ENCODE data around the gene CFL1. TPM values are rescaled to one million over a fixed set of nuclear protein-coding genes. Genes with fewer than 3 reads are reported as not detected.
A peak's percentile ranks its signal among the peaks of the same experiment; 100 is the strongest.

CFL1 gene
- total and polyA plus RNA-seq, 10 of the 15 experiments (the other 5 are each of a cell fraction or from before 2014, with no cell fraction given), result 164 to 2,994 (median 1,500) TPM

DNA sequence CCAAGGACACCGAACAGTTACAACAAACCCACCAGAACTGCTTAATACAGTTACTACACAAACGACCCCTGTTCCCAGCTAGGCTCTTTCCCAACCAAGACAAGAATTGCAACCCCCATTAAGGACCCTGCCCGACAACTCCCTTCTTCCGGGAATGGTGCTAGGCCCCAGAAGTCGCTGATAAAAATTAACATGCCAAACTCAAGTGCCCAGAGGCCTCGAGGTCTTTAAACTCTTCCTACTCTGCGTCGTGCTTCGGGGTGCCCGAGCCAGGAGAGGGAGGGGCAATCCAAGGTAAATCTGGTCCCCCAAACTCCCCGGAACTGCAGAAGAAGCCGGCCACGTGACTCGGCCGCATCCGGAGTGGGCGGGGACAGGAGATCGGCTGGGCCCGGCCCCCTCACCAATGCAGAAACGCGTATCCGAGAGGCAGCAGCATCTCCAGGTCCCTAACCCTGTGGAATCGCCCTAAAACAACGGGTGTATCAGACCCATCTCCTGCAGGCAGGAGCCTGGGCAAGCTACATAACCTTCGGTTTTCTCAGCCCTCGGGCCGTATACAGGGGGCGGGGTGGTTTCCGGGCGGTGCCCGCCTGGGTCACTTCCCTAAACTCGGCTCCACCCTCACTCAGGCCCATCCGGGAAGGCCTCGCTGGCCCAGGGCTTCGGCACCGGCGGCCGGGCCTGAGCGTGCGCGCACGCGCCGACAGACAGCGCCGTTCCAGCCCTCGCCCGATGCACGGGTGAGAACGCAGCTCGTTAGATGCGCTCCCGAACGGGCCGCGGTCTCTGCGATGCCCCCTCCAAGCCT is 1.1 kb downstream of the CFL1 start (continued):
- TF ChIP-seq, protein P1, sequence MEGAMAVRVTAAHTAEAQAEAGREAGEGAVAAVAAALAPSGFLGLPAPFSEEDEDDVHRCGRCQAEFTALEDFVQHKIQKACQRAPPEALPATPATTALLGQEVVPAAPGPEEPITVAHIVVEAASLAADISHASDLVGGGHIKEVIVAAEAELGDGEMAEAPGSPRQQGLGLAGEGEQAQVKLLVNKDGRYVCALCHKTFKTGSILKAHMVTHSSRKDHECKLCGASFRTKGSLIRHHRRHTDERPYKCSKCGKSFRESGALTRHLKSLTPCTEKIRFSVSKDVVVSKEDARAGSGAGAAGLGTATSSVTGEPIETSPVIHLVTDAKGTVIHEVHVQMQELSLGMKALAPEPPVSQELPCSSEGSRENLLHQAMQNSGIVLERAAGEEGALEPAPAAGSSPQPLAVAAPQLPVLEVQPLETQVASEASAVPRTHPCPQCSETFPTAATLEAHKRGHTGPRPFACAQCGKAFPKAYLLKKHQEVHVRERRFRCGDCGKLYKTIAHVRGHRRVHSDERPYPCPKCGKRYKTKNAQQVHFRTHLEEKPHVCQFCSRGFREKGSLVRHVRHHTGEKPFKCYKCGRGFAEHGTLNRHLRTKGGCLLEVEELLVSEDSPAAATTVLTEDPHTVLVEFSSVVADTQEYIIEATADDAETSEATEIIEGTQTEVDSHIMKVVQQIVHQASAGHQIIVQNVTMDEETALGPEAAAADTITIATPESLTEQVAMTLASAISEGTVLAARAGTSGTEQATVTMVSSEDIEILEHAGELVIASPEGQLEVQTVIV (IDR thresholded peaks at IDR 0.05; ENCODE audit: borderline replicate concordance, partially characterized antibody), result peak; percentile 29
- TF ChIP-seq PML (IDR thresholded peaks at IDR 0.05; ENCODE audit: low read length) (no peak), ATF7 (IDR thresholded peaks at IDR 0.05; ENCODE audit: low read depth) (no peak), TBL1XR1 (IDR thresholded peaks at IDR 0.05; ENCODE audit: low read depth, low read length) (no peak), HDAC6 (IDR thresholded peaks at IDR 0.05; ENCODE audit: unreplicated experiment) (no peak), E2F4 (IDR thresholded peaks at IDR 0.05; ENCODE audit: low read depth, low read length) (no peak), IRF5 (IDR thresholded peaks at IDR 0.05; ENCODE audit: borderline replicate concordance) (no peak), ZNF207 (IDR thresholded peaks at IDR 0.05; ENCODE audit: borderline replicate concordance) (peak; percentile 84; the same call in 1 of the 2 replicates), MXI1 (IDR thresholded peaks at IDR 0.05; ENCODE audit: low read depth, low read length) (peak; percentile 80), RAD51 (IDR thresholded peaks at IDR 0.05) (peak; percentile 95), SMAD1 (IDR thresholded peaks at IDR 0.05; ENCODE audit: low read depth, partially characterized antibody) (no peak), SPI1 (IDR thresholded peaks at IDR 0.05; ENCODE audit: borderline replicate concordance, insufficient read depth, low read depth, low read length) (peak; percentile 90), NR2C2 (IDR thresholded peaks at IDR 0.05; ENCODE audit: borderline replicate concordance, control insufficient read depth, insufficient read length, low read depth) (no peak), YBX1 (IDR thresholded peaks at IDR 0.05) (no peak), MYB (IDR thresholded peaks at IDR 0.05; ENCODE audit: borderline replicate concordance, low read depth, low read length) (no peak), EP300 (IDR thresholded peaks at IDR 0.05; ENCODE audit: borderline replicate concordance in 1 of 2, control insufficient read depth in 1 of 2, low read depth in 2 of 2, low read length in 2 of 2) (no peak), CEBPB (IDR thresholded peaks at IDR 0.05; ENCODE audit: borderline replicate concordance in 1 of 2, low read depth in 2 of 2, low read length in 2 of 2) (no peak)
- TF ChIP-seq, protein P2, sequence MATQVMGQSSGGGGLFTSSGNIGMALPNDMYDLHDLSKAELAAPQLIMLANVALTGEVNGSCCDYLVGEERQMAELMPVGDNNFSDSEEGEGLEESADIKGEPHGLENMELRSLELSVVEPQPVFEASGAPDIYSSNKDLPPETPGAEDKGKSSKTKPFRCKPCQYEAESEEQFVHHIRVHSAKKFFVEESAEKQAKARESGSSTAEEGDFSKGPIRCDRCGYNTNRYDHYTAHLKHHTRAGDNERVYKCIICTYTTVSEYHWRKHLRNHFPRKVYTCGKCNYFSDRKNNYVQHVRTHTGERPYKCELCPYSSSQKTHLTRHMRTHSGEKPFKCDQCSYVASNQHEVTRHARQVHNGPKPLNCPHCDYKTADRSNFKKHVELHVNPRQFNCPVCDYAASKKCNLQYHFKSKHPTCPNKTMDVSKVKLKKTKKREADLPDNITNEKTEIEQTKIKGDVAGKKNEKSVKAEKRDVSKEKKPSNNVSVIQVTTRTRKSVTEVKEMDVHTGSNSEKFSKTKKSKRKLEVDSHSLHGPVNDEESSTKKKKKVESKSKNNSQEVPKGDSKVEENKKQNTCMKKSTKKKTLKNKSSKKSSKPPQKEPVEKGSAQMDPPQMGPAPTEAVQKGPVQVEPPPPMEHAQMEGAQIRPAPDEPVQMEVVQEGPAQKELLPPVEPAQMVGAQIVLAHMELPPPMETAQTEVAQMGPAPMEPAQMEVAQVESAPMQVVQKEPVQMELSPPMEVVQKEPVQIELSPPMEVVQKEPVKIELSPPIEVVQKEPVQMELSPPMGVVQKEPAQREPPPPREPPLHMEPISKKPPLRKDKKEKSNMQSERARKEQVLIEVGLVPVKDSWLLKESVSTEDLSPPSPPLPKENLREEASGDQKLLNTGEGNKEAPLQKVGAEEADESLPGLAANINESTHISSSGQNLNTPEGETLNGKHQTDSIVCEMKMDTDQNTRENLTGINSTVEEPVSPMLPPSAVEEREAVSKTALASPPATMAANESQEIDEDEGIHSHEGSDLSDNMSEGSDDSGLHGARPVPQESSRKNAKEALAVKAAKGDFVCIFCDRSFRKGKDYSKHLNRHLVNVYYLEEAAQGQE (IDR thresholded peaks at IDR 0.05; ENCODE audit: low read depth, low read length), result no peak

Data from GM12878 (cell line).